Glutamatergic neuron (in vitro differentiated cells): ENCODE results near the gene FOXP3. TPM values are rescaled to one million over a fixed set of nuclear protein-coding genes. Genes with fewer than 3 reads are reported as not detected.
"Not testable (repeated sequence)": the region's sequence is repeated elsewhere in the genome, so short reads cannot be mapped to it uniquely, and the experiment has no call there.

Experiments used
- DNase-seq: peaks from one replicate; pipeline ENCODE4 v3.0.0; 2022
- H3K27ac Mint-ChIP-seq: one replicate; pipeline ENCODE4 v1.8.0; 2020; ENCODE audit warnings: mild to moderate bottlenecking, mixed read lengths, inconsistent platforms; ENCODE audit not compliant: unreplicated experiment
- H3K27me3 Mint-ChIP-seq: one replicate; pipeline ENCODE4 v1.8.0; 2020; ENCODE audit warnings: mild to moderate bottlenecking, moderate library complexity, mixed read lengths, inconsistent platforms; ENCODE audit not compliant: unreplicated experiment
- H3K36me3 Mint-ChIP-seq: one replicate; pipeline ENCODE4 v1.8.0; 2020; ENCODE audit warnings: mild to moderate bottlenecking, mixed read lengths, inconsistent platforms; ENCODE audit not compliant: unreplicated experiment
- H3K4me1 Mint-ChIP-seq: one replicate; pipeline ENCODE4 v1.8.0; 2020; ENCODE audit warnings: mild to moderate bottlenecking, low read depth, mixed read lengths, inconsistent platforms; ENCODE audit not compliant: unreplicated experiment
- H3K4me3 Mint-ChIP-seq: one replicate; pipeline ENCODE4 v1.8.0; 2020; ENCODE audit warnings: mild to moderate bottlenecking, mixed read lengths, inconsistent platforms; ENCODE audit not compliant: unreplicated experiment
- H3K9me3 Mint-ChIP-seq: one replicate; pipeline ENCODE4 v1.8.0; 2020; ENCODE audit warnings: mild to moderate bottlenecking, moderate library complexity, mixed read lengths, inconsistent platforms; ENCODE audit not compliant: unreplicated experiment
- CTCF ChIP-seq: fragments of 200-600 bp; sonication (generic); IDR thresholded peaks from one replicate; pipeline ENCODE4 v1.5.0; 2021; ENCODE audit not compliant: partially characterized antibody, unreplicated experiment
- total RNA-seq: library from RNA; stranded (reverse); fragmentation: NEBNext Ultra II Directional; extraction: Animal tissue kit (Norgen Biotek cat#: 25700); gene quantifications from one replicate; pipeline ENCODE4 v1.2.1, GENCODE V29; 2021; ENCODE audit not compliant: unreplicated experiment

Gene FOXP3
- total RNA-seq, 1 donor from 2014 or later: 0.78 TPM

GRCh38 chrX:49303346-49303745 is 38.8 kb upstream of the FOXP3 start, which contains the start of gene GAGE10:
Gene GAGE10 (plus strand): TSS chrX:49303646. CDS start chrX:49304860, 1,214 bp downstream.
- Mint-ChIP-seq H3K9me3 (peaks cover 2% of the 10 kb centered on the region), H3K27me3 (no peaks in the 10 kb centered on the region), H3K27ac (no peak within 1 kb of the TSS), H3K4me3 (no peak within 1 kb of the TSS), H3K36me3 (no peaks in the 10 kb centered on the region), H3K4me1 (no peaks in the 10 kb centered on the region)
- DNase-seq: no peak
- no peak for TF ChIP-seq CTCF

- no peak for DNase-seq
- no peaks in the 10 kb centered on the region for H3K36me3 Mint-ChIP-seq
- H3K27me3 Mint-ChIP-seq: no peaks in the 10 kb centered on the region
- H3K4me3 Mint-ChIP-seq: no peak overlapping the region
- H3K4me1 Mint-ChIP-seq: no peaks in the 10 kb centered on the region
- no peak overlapping the region for H3K27ac Mint-ChIP-seq
- H3K9me3 Mint-ChIP-seq: peaks cover 3% of the 10 kb centered on the region
- TF ChIP-seq CTCF: no peak
Observed at GRCh38 chrX:49300703-49301102, 36.2 kb upstream of the FOXP3 start.

GRCh38 chrX:49299293-49299692 is 34.8 kb upstream of the FOXP3 start:
- not testable (repeated sequence) for H3K9me3 Mint-ChIP-seq, H3K4me3 Mint-ChIP-seq, H3K27ac Mint-ChIP-seq, H3K27me3 Mint-ChIP-seq, DNase-seq, H3K36me3 Mint-ChIP-seq, H3K4me1 Mint-ChIP-seq

- H3K9me3 Mint-ChIP-seq: peaks cover under 1% of the 10 kb centered on the region
- DNase-seq: no peak
- H3K27ac Mint-ChIP-seq: no peak overlapping the region
- no peaks in the 10 kb centered on the region for H3K4me1 Mint-ChIP-seq
- no peak for TF ChIP-seq CTCF
- H3K4me3 Mint-ChIP-seq: no peak overlapping the region
- H3K36me3 Mint-ChIP-seq: no peaks in the 10 kb centered on the region
- no peaks in the 10 kb centered on the region for H3K27me3 Mint-ChIP-seq
Observed at GRCh38 chrX:49292400-49293362, 28.2 kb upstream of the FOXP3 start.

- peak; percentile 76 for TF ChIP-seq CTCF
- no peaks in the 10 kb centered on the region for H3K36me3 Mint-ChIP-seq
- peak; percentile 80 for DNase-seq
- H3K27me3 Mint-ChIP-seq: no peaks in the 10 kb centered on the region
- no peak overlapping the region for H3K27ac Mint-ChIP-seq
- H3K9me3 Mint-ChIP-seq: no peaks in the 10 kb centered on the region
- H3K4me1 Mint-ChIP-seq: no peaks in the 10 kb centered on the region
- no peak overlapping the region for H3K4me3 Mint-ChIP-seq
Observed at GRCh38 chrX:49291615-49292337, 27.3 kb upstream of the FOXP3 start.
